ENCODE measurements around the gene TSPAN16. TPM values are rescaled to one million over a fixed set of nuclear protein-coding genes. Genes with fewer than 3 reads are reported as not detected.
A peak's percentile ranks its signal among the peaks of the same experiment; 100 is the strongest.

The TSPAN16 gene
- total RNA-seq, 1 donor from 2014 or later, result not detected

GRCh38 chr19:11335449-11336146 lies 39.6 kb downstream of the TSPAN16 start:
- peaks cover 10% of the 10 kb centered on the region for H3K9me3 Mint-ChIP-seq (ENCODE audit: unreplicated experiment)
- no peaks in the 10 kb centered on the region for H3K27me3 Mint-ChIP-seq (ENCODE audit: unreplicated experiment)

GRCh38 chr19:11337080-11337479 lies 41.1 kb downstream of the TSPAN16 start:
- DNase-seq, result no peak

More at GRCh38 chr19:11335449-11336146, 39.6 kb downstream of the TSPAN16 start:
- H3K36me3 Mint-ChIP-seq (ENCODE audit: unreplicated experiment), result peaks cover 7% of the 10 kb centered on the region
- H3K4me3 Mint-ChIP-seq (ENCODE audit: unreplicated experiment), result no peak overlapping the region
- peaks cover 4% of the 10 kb centered on the region for H3K4me1 Mint-ChIP-seq (ENCODE audit: low read depth, unreplicated experiment)
- no peak overlapping the region for H3K27ac Mint-ChIP-seq (ENCODE audit: unreplicated experiment)
- TF ChIP-seq, protein P1, sequence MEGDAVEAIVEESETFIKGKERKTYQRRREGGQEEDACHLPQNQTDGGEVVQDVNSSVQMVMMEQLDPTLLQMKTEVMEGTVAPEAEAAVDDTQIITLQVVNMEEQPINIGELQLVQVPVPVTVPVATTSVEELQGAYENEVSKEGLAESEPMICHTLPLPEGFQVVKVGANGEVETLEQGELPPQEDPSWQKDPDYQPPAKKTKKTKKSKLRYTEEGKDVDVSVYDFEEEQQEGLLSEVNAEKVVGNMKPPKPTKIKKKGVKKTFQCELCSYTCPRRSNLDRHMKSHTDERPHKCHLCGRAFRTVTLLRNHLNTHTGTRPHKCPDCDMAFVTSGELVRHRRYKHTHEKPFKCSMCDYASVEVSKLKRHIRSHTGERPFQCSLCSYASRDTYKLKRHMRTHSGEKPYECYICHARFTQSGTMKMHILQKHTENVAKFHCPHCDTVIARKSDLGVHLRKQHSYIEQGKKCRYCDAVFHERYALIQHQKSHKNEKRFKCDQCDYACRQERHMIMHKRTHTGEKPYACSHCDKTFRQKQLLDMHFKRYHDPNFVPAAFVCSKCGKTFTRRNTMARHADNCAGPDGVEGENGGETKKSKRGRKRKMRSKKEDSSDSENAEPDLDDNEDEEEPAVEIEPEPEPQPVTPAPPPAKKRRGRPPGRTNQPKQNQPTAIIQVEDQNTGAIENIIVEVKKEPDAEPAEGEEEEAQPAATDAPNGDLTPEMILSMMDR (IDR thresholded peaks at IDR 0.05; ENCODE audit: partially characterized antibody, unreplicated experiment), result no peak
- no peak for DNase-seq

DNA sequence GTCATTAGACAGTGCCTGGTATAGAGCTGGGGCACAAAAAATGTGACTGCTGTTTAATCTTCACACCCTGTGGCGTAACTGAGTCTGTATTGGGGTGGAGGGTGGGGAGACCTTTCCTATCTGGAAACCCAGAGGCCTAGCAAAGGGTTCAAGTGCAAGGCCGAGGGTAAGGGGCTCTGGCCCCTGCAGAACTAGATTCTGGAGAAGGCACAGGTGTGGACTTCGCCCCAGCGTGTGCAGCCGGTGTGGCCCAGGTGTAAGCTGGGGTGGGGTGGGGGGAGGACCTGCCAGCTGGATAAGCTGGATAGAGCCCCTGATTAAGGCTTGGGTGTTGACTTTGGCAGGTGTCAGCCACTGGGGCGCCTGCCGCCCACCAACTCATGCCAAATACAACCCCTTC lies 42.2 kb downstream of the TSPAN16 start:
- H3K4me3 Mint-ChIP-seq (ENCODE audit: unreplicated experiment), result peak overlapping the region; percentile 94
- H3K9me3 Mint-ChIP-seq (ENCODE audit: unreplicated experiment), result peaks cover 10% of the 10 kb centered on the region
- H3K36me3 Mint-ChIP-seq (ENCODE audit: unreplicated experiment), result peaks cover 7% of the 10 kb centered on the region
- DNase-seq, result no peak
- H3K4me1 Mint-ChIP-seq (ENCODE audit: low read depth, unreplicated experiment), result peaks cover 4% of the 10 kb centered on the region
- TF ChIP-seq, protein P1 (IDR thresholded peaks at IDR 0.05; ENCODE audit: partially characterized antibody, unreplicated experiment), result no peak
- no peaks in the 10 kb centered on the region for H3K27me3 Mint-ChIP-seq (ENCODE audit: unreplicated experiment)
- no peak overlapping the region for H3K27ac Mint-ChIP-seq (ENCODE audit: unreplicated experiment)

More at GRCh38 chr19:11337080-11337479, 41.1 kb downstream of the TSPAN16 start:
- Mint-ChIP-seq H3K4me3 (ENCODE audit: unreplicated experiment) (no peak overlapping the region), H3K27ac (ENCODE audit: unreplicated experiment) (no peak overlapping the region), H3K9me3 (ENCODE audit: unreplicated experiment) (peaks cover 10% of the 10 kb centered on the region), H3K36me3 (ENCODE audit: unreplicated experiment) (peaks cover 7% of the 10 kb centered on the region), H3K27me3 (ENCODE audit: unreplicated experiment) (no peaks in the 10 kb centered on the region), H3K4me1 (ENCODE audit: low read depth, unreplicated experiment) (peaks cover 4% of the 10 kb centered on the region)
- TF ChIP-seq, protein P1 (IDR thresholded peaks at IDR 0.05; ENCODE audit: partially characterized antibody, unreplicated experiment), result no peak

DNA sequence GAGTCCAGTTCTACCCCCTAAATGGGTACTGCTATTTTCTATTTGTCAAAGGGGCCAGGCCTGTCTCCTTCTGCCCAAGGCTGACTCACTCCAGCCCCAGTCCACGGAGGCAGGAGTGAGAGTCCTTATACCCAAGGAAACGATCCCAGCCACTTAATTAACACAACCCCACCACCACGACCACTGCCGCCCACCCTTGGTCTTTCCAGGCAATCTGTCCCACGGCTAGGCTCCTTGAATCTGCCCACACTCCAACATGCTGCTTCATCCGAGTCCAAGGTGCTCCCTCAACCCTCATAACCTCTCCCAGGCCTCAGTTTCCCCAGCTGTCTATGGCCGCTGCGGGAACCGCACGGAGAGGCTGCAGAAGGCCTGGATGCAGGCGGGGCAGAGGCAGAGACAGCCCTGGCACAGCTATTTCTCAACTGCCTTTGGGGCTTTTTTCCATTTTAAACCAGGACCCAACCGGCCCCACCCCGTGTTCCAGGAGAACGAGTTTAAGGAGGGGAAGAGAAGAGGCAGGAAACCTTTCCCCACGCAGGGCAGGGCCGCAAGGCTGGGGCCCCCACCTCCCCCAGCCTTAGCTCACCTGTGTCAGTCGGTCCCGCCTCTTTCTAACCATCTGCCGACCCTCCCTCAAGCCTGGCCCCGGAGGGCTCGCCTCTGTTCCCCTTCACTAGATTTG lies 42.8 kb downstream of the TSPAN16 start:
- peaks cover 7% of the 10 kb centered on the region for H3K36me3 Mint-ChIP-seq (ENCODE audit: unreplicated experiment)
- no peak for DNase-seq
- H3K9me3 Mint-ChIP-seq (ENCODE audit: unreplicated experiment), result peaks cover 10% of the 10 kb centered on the region
- peak overlapping the region; percentile 94 for H3K4me3 Mint-ChIP-seq (ENCODE audit: unreplicated experiment)
- H3K27me3 Mint-ChIP-seq (ENCODE audit: unreplicated experiment), result no peaks in the 10 kb centered on the region
- TF ChIP-seq, protein P1 (IDR thresholded peaks at IDR 0.05; ENCODE audit: partially characterized antibody, unreplicated experiment), result no peak
- peak overlapping the region; percentile 84 for H3K27ac Mint-ChIP-seq (ENCODE audit: unreplicated experiment)
- H3K4me1 Mint-ChIP-seq (ENCODE audit: low read depth, unreplicated experiment), result peaks cover 4% of the 10 kb centered on the region
